ENCODE data around the gene EMC8. TPM values are rescaled to one million over a fixed set of nuclear protein-coding genes. Genes with fewer than 3 reads are reported as not detected.
"Not testable (repeated sequence)": the region's sequence is repeated elsewhere in the genome, so short reads cannot be mapped to it uniquely, and the experiment has no call there.

EMC8 gene
- total RNA-seq, 2 donors from 2014 or later: 30.2 to 38.8 TPM

GRCh38 chr16:85819245-85819644 is 19.9 kb upstream of the EMC8 start:
- Histone ChIP-seq H3K27me3 (replicated peaks; ENCODE audit: insufficient read depth) (no peaks in the 10 kb centered on the region), H3K9me3 (no peaks in the 10 kb centered on the region), H3K27ac (no peak overlapping the region), H3K4me1 (replicated peaks) (no peaks in the 10 kb centered on the region), H3K36me3 (no peaks in the 10 kb centered on the region), H3K4me3 (no peak overlapping the region)
- TF ChIP-seq CTCF (IDR thresholded peaks at IDR 0.05) (peak; percentile 14 to 56 (median 50)), POLR2A (IDR thresholded peaks at IDR 0.05) (no peak)
- intact Hi-C loops (cut with DNase I): no loop called here
- DNase-seq (ENCODE audit: low spot score): peak; percentile 71
- 3% methylated on average over 10 of the region's 10 CpGs for WGBS

GRCh38 chr16:85817195-85817594 is 17.9 kb upstream of the EMC8 start:
- DNase-seq (ENCODE audit: low spot score); H3K27ac ChIP-seq; H3K4me3 ChIP-seq; intact Hi-C loops (cut with DNase I); H3K4me1 ChIP-seq (replicated peaks); H3K9me3 ChIP-seq; H3K36me3 ChIP-seq; H3K27me3 ChIP-seq (replicated peaks; ENCODE audit: insufficient read depth): not testable (repeated sequence)
- WGBS: 91% methylated on average over 6 of the region's 6 CpGs

- WGBS: 93% methylated on average over 14 of the region's 14 CpGs
- no peak for DNase-seq (ENCODE audit: low spot score)
Observed at GRCh38 chr16:85816159-85816558, 16.8 kb upstream of the EMC8 start.

GRCh38 chr16:85812811-85813700 is 13.7 kb upstream of the EMC8 start:
- intact Hi-C loops (cut with DNase I): no loop called here
- Histone ChIP-seq H3K9me3 (no peaks in the 10 kb centered on the region), H3K27me3 (replicated peaks; ENCODE audit: insufficient read depth) (no peaks in the 10 kb centered on the region), H3K27ac (no peak overlapping the region), H3K36me3 (no peaks in the 10 kb centered on the region), H3K4me1 (replicated peaks) (no peaks in the 10 kb centered on the region), H3K4me3 (no peak overlapping the region)
- TF ChIP-seq POLR2AphosphoS5 (IDR thresholded peaks at IDR 0.05) (no peak), POLR2A (IDR thresholded peaks at IDR 0.05) (no peak), CTCF (IDR thresholded peaks at IDR 0.05) (no peak)
- WGBS: 73% methylated on average over 20 of the region's 20 CpGs
- no peak for DNase-seq (ENCODE audit: low spot score)

More at GRCh38 chr16:85816159-85816558, 16.8 kb upstream of the EMC8 start:
- Histone ChIP-seq H3K36me3 (no peaks in the 10 kb centered on the region), H3K27me3 (replicated peaks; ENCODE audit: insufficient read depth) (no peaks in the 10 kb centered on the region), H3K9me3 (no peaks in the 10 kb centered on the region), H3K27ac (no peak overlapping the region), H3K4me1 (replicated peaks) (no peaks in the 10 kb centered on the region), H3K4me3 (no peak overlapping the region)
- intact Hi-C loops (cut with DNase I): no loop called here
- TF ChIP-seq CTCF (IDR thresholded peaks at IDR 0.05) (no peak), POLR2AphosphoS5 (IDR thresholded peaks at IDR 0.05) (no peak), POLR2A (IDR thresholded peaks at IDR 0.05) (no peak)

GRCh38 chr16:85812031-85812807 is 12.9 kb upstream of the EMC8 start:
- no peaks in the 10 kb centered on the region for H3K4me1 ChIP-seq (replicated peaks)
- no peaks in the 10 kb centered on the region for H3K36me3 ChIP-seq
- DNase-seq (ENCODE audit: low spot score): no peak
- no peak overlapping the region for H3K4me3 ChIP-seq
- H3K27me3 ChIP-seq (replicated peaks; ENCODE audit: insufficient read depth): no peaks in the 10 kb centered on the region
- H3K27ac ChIP-seq: no peak overlapping the region
- intact Hi-C loops (cut with DNase I): no loop called here
- 43% methylated on average over 37 of the region's 37 CpGs for WGBS
- TF ChIP-seq POLR2AphosphoS5 (IDR thresholded peaks at IDR 0.05) (no peak), CTCF (IDR thresholded peaks at IDR 0.05) (no peak), POLR2A (IDR thresholded peaks at IDR 0.05) (no peak)
- H3K9me3 ChIP-seq: no peaks in the 10 kb centered on the region
